H1 (cell line): Measurements from ENCODE around the gene MYBPHL. TPM values are rescaled to one million over a fixed set of nuclear protein-coding genes. Genes with fewer than 3 reads are reported as not detected.

ENCODE experiments used
- CTCF ChIA-PET: fragments of 300-600 bp; sonication (Branson Sonifier 250); formaldehyde crosslinking; loops from one replicate; lab custom pipeline; 2021; ENCODE audit not compliant: partially characterized antibody; lab: Charles Lee
- POLR2A ChIA-PET: fragments of 300-600 bp; sonication (Branson Sonifier 250); formaldehyde crosslinking; loops from one replicate; lab custom pipeline; 2021; ENCODE audit warnings: inconsistent platforms; ENCODE audit not compliant: partially characterized antibody; lab: Charles Lee
- DNase-seq, 2 experiments: peaks; one replicate each; pipeline versions ENCODE4 v3.0.0 to v3.0.0-alpha.2; 2010 to 2022; ENCODE audit warnings: low spot score in 2 of 2, low read depth in 1 of 2, mixed read lengths in 1 of 2
- FAIRE-seq: peaks from 2 replicates; lab custom pipeline; 2011; peaks lifted over from hg19 to GRCh38; lab: Jason Lieb, UNC
- H2AFZ ChIP-seq: 2 replicates; pipeline ENCODE4 v1.8.1; 2012; ENCODE audit warnings: low read length, inconsistent platforms
- H2AK5ac ChIP-seq: 2 replicates; pipeline ENCODE4 v1.6.1; 2013; ENCODE audit warnings: low read depth, low read length
- H2BK120ac ChIP-seq: replicated peaks from 2 replicates; pipeline ENCODE3; 2013; ENCODE audit warnings: low read depth, low read length, inconsistent platforms
- H2BK12ac ChIP-seq: 2 replicates; pipeline ENCODE4 v1.6.1; 2013; ENCODE audit warnings: low read depth, low read length
- H2BK15ac ChIP-seq: 2 replicates; pipeline ENCODE4 v1.6.1; 2013; ENCODE audit warnings: low read length
- H2BK20ac ChIP-seq: 2 replicates; pipeline ENCODE4 v1.6.1; 2013; ENCODE audit warnings: low read length
- H2BK5ac ChIP-seq: 2 replicates; pipeline ENCODE4 v1.6.1; 2013; ENCODE audit warnings: low read depth, low read length
- H3K14ac ChIP-seq: 2 replicates; pipeline ENCODE4 v1.6.1; 2013; ENCODE audit warnings: inconsistent platforms; ENCODE audit not compliant: insufficient read length
- H3K18ac ChIP-seq: 2 replicates; pipeline ENCODE4 v1.6.1; 2013; ENCODE audit warnings: low read length; ENCODE audit errors: extremely low read depth
- H3K23ac ChIP-seq: 2 replicates; pipeline ENCODE4 v1.6.1; 2013; ENCODE audit warnings: inconsistent platforms; ENCODE audit not compliant: insufficient read length
- H3K23me2 ChIP-seq: 2 replicates; pipeline ENCODE4 v1.6.1; 2013; ENCODE audit warnings: low read depth, low read length
- H3K27ac ChIP-seq: 2 replicates; pipeline ENCODE4 v1.6.1; 2011; ENCODE audit warnings: low read depth, low read length, inconsistent platforms
- H3K27me3 ChIP-seq, 4 experiments: replicated peaks in 1 of 4; 1 replicate in 1 of 4; 2 replicates in 3 of 4; pipeline versions ENCODE4 v1.6.1 to v1.8.1; 2011 to 2013; ENCODE audit warnings: low read length in 3 of 4, mild to moderate bottlenecking in 3 of 4, inconsistent platforms in 2 of 4, mixed read lengths in 2 of 4, moderate library complexity in 1 of 4; ENCODE audit not compliant: control insufficient read depth in 3 of 4, insufficient read depth in 3 of 4; ENCODE audit errors: extremely low read depth in 1 of 4
- H3K36me3 ChIP-seq, 4 experiments: 2 replicates each; pipeline versions ENCODE4 v1.6.1 to v1.8.1; 2011 to 2013; ENCODE audit warnings: mild to moderate bottlenecking in 4 of 4, low read length in 3 of 4, moderate library complexity in 2 of 4, control low read depth in 1 of 4, inconsistent platforms in 1 of 4; ENCODE audit not compliant: insufficient read depth in 4 of 4, control insufficient read depth in 2 of 4
- H3K4ac ChIP-seq: replicated peaks from 2 replicates; pipeline ENCODE3; 2013; ENCODE audit warnings: low read length, low read depth, mixed read lengths, inconsistent platforms; ENCODE audit not compliant: insufficient read length
- H3K4me1 ChIP-seq, 4 experiments: replicated peaks in 1 of 4; 1 replicate in 1 of 4; 2 replicates in 3 of 4; pipeline versions ENCODE4 v1.6.1 to v1.8.1; 2011 to 2013; ENCODE audit warnings: low read length in 3 of 4, inconsistent platforms in 2 of 4, mixed read lengths in 1 of 4; ENCODE audit not compliant: insufficient read depth in 4 of 4, control insufficient read depth in 3 of 4
- H3K4me2 ChIP-seq, 2 experiments: 2 replicates each; pipeline versions ENCODE4 v1.6.1 to v1.8.1; 2011 to 2013; ENCODE audit warnings: low read depth in 2 of 2, low read length in 2 of 2, control low read depth in 1 of 2, inconsistent platforms in 1 of 2, mild to moderate bottlenecking in 1 of 2; ENCODE audit not compliant: insufficient read depth in 1 of 2
- H3K4me3 ChIP-seq, 4 experiments: fragments of 200-600, 300-600 bp in 1 of 4; sonication (generic), shearing (Covaris generic), sonication (Bioruptor Twin) in 1 of 4; 2 replicates each; pipeline versions ENCODE4 v1.5.1 to v1.8.1; 2011 to 2016; ENCODE audit warnings: low read length in 4 of 4, low read depth in 3 of 4, control low read depth in 2 of 4, inconsistent platforms in 2 of 4, mild to moderate bottlenecking in 2 of 4, mixed read lengths in 1 of 4, moderate library complexity in 1 of 4; ENCODE audit not compliant: insufficient read depth in 2 of 4; ENCODE audit errors: extremely low read depth in 1 of 4
- H3K56ac ChIP-seq: replicated peaks from 2 replicates; pipeline ENCODE3; 2013; ENCODE audit warnings: low read depth, mild to moderate bottlenecking, mixed read lengths, low read length, inconsistent platforms; ENCODE audit not compliant: insufficient read length
- H3K79me1 ChIP-seq: 2 replicates; pipeline ENCODE4 v1.6.1; 2013; ENCODE audit warnings: low read depth, low read length, control low read depth
- H3K79me2 ChIP-seq, 2 experiments: 2 replicates each; pipeline versions ENCODE4 v1.6.1 to v1.8.1; 2012 to 2013; ENCODE audit warnings: low read length in 2 of 2, mild to moderate bottlenecking in 2 of 2, inconsistent platforms in 1 of 2; ENCODE audit not compliant: insufficient read depth in 2 of 2, control insufficient read depth in 1 of 2
- H3K9ac ChIP-seq, 4 experiments: replicated peaks in 1 of 4; 1 replicate in 1 of 4; 2 replicates in 3 of 4; pipeline versions ENCODE4 v1.6.1 to v1.8.1; 2011 to 2013; ENCODE audit warnings: low read depth in 3 of 4, low read length in 3 of 4, control low read depth in 2 of 4, mild to moderate bottlenecking in 2 of 4, moderate library complexity in 2 of 4, inconsistent platforms in 1 of 4; ENCODE audit errors: extremely low read depth in 1 of 4
- H3K9me3 ChIP-seq, 2 experiments: 2 replicates each; pipeline versions ENCODE4 v1.6.1 to v1.8.1; 2012 to 2013; ENCODE audit warnings: mild to moderate bottlenecking in 2 of 2, moderate library complexity in 2 of 2, control low read depth in 1 of 2, inconsistent platforms in 1 of 2, low read depth in 1 of 2, low read length in 1 of 2, mixed read lengths in 1 of 2; ENCODE audit not compliant: insufficient read depth in 2 of 2
- H4K20me1 ChIP-seq, 2 experiments: replicated peaks in 1 of 2; 2 replicates each; pipeline versions ENCODE3 to v1.8.1; 2011 to 2013; ENCODE audit warnings: inconsistent platforms in 2 of 2, low read length in 2 of 2, mild to moderate bottlenecking in 1 of 2; ENCODE audit not compliant: insufficient read depth in 2 of 2, control insufficient read depth in 1 of 2
- H4K5ac ChIP-seq: 2 replicates; pipeline ENCODE4 v1.6.1; 2013; ENCODE audit warnings: low read length, low read depth, mixed read lengths, inconsistent platforms; ENCODE audit not compliant: insufficient read length
- H4K8ac ChIP-seq: 2 replicates; pipeline ENCODE4 v1.8.0; 2013; ENCODE audit warnings: mild to moderate bottlenecking, moderate library complexity, low read length, inconsistent platforms; ENCODE audit not compliant: insufficient read depth; ENCODE audit errors: extremely low read depth
- H4K91ac ChIP-seq: replicated peaks from 2 replicates; pipeline ENCODE3; 2013; ENCODE audit warnings: low read length, mixed read lengths, inconsistent platforms; ENCODE audit not compliant: insufficient read length
- BCL11A ChIP-seq, 2 experiments: IDR thresholded peaks; one replicate each; pipeline ENCODE4 v1.6.1; 2011; ENCODE audit warnings: low read depth in 2 of 2, low read length in 2 of 2, mild to moderate bottlenecking in 2 of 2
- CREB1 ChIP-seq: IDR thresholded peaks from 2 replicates; pipeline ENCODE4 v1.6.1; 2012; ENCODE audit warnings: inconsistent platforms
- EP300 ChIP-seq, 2 experiments: IDR thresholded peaks; 1 replicate in 1 of 2; 2 replicates in 1 of 2; pipeline ENCODE4 v1.6.1; 2011 to 2012; ENCODE audit warnings: low read depth in 2 of 2, low read length in 2 of 2, mild to moderate bottlenecking in 2 of 2, borderline replicate concordance in 1 of 2, inconsistent platforms in 1 of 2, moderate library complexity in 1 of 2
- GABPA ChIP-seq: IDR thresholded peaks from 2 replicates; pipeline ENCODE4 v1.6.1; 2011; ENCODE audit warnings: mild to moderate bottlenecking, low read length, moderate library complexity, borderline replicate concordance; ENCODE audit not compliant: insufficient read depth
- HDAC2 ChIP-seq, 2 experiments: fragments of 300-600 bp in 1 of 2; sonication (generic) in 1 of 2; IDR thresholded peaks; 2 replicates each; pipeline ENCODE4 v1.6.1; 2011 to 2012; ENCODE audit warnings: low read depth in 2 of 2, low read length in 2 of 2, mild to moderate bottlenecking in 2 of 2, moderate library complexity in 2 of 2, borderline replicate concordance in 1 of 2, inconsistent platforms in 1 of 2
- JUN ChIP-seq: IDR thresholded peaks from 2 replicates; pipeline ENCODE4 v1.6.1; 2011; ENCODE audit warnings: low read depth, mild to moderate bottlenecking, improper control_type of control experiment, low read length
- MAFK ChIP-seq: IDR thresholded peaks from 2 replicates; pipeline ENCODE4 v1.6.1; 2012; ENCODE audit warnings: low read depth, mild to moderate bottlenecking, improper control_type of control experiment, low read length
- POU5F1 ChIP-seq: IDR thresholded peaks from 2 replicates; pipeline ENCODE4 v1.6.1; 2011; ENCODE audit warnings: low read depth, mild to moderate bottlenecking, low read length, moderate library complexity
- RAD21 ChIP-seq, 2 experiments: IDR thresholded peaks in 1 of 2; conservative IDR thresholded peaks in 1 of 2; 2 replicates each; pipeline ENCODE4 v1.6.1; 2011; ENCODE audit warnings: low read depth in 2 of 2, low read length in 2 of 2, improper control_type of control experiment in 1 of 2, inconsistent platforms in 1 of 2, mild to moderate bottlenecking in 1 of 2, moderate library complexity in 1 of 2
- RFX5 ChIP-seq: IDR thresholded peaks from 2 replicates; pipeline ENCODE4 v1.6.1; 2011; ENCODE audit warnings: low read depth, low read length, improper control_type of control experiment, borderline replicate concordance
- SRF ChIP-seq: IDR thresholded peaks from 2 replicates; pipeline ENCODE4 v1.6.1; 2011; ENCODE audit warnings: mild to moderate bottlenecking, low read depth, low read length, moderate library complexity
- TBP ChIP-seq: IDR thresholded peaks from 2 replicates; pipeline ENCODE4 v1.6.1; 2011; ENCODE audit warnings: low read depth, low read length, improper control_type of control experiment
- TCF12 ChIP-seq: IDR thresholded peaks from 2 replicates; pipeline ENCODE4 v1.6.1; 2011; ENCODE audit warnings: low read depth, mild to moderate bottlenecking, low read length
- WGBS, 2 experiments: shearing (Covaris generic) in 1 of 2; methylation state at CpG; one replicate each; pipeline versions ENCODE4 v1.1.6 to v1.1.7; 2013 to 2015; ENCODE audit warnings: low lambda C conversion rate in 2 of 2, mixed read lengths in 2 of 2, inconsistent platforms in 1 of 2, low coverage in 1 of 2, missing lambda C conversion rate in 1 of 2; ENCODE audit not compliant: insufficient replicate concordance in 2 of 2, insufficient coverage in 1 of 2, insufficient read length in 1 of 2; ENCODE audit errors: extremely low coverage in 1 of 2, missing lambda C conversion rate in 1 of 2; 5-methylcytosine and 5-hydroxymethylcytosine counted together
- polyA plus RNA-seq, 7 experiments: library from polyadenylated mRNA; depleted of rRNA in 3 of 7; stranded (reverse) in 5 of 7; unstranded in 2 of 7; fragments of >200 nt in 5 of 7; fragments of 200-250 nt in 2 of 7; gene quantifications; 1 replicate in 5 of 7; 2 replicates in 1 of 7; 4 replicates in 1 of 7; pipeline versions ENCODE4 v1.2.1 to v1.2.3, GENCODE V29; 2011 to 2013; ENCODE audit warnings: missing spikeins in 2 of 7, mixed read lengths in 2 of 7
- total RNA-seq: library from RNA; stranded (reverse); fragmentation: NEBNext Ultra II Directional; extraction: Animal tissue kit (Norgen Biotek cat#: 25700); gene quantifications from 2 replicates; pipeline ENCODE4 v1.2.1, GENCODE V29; 2021

Gene MYBPHL
- total and polyA plus RNA-seq, 2 of the 8 experiments (the other 6 are each of a cell fraction or from before 2014, with no cell fraction given): 0.24 to 0.30 TPM

GRCh38 chr1:109267743-109268300 lies 39.0 kb downstream of the MYBPHL start:
- no peak for FAIRE-seq
- Histone ChIP-seq H3K4me2 (no peak overlapping the region), H4K8ac (0 out of 2 replicates have a peak overlapping the region, but pooled peaks have one; percentile 18), H3K4me1 (peaks cover 0 to 3% (median under 1%) of the 10 kb centered on the region in 4 experiments; a peak in 1 of 7 replicates), H4K20me1 (peaks cover 0 to 12% of the 10 kb centered on the region in 2 experiments), H3K79me2 (no peaks in the 10 kb centered on the region), H3K4ac (no peak overlapping the region), H3K9me3 (no peaks in the 10 kb centered on the region), H3K18ac (no peak overlapping the region), H2AFZ (no peak overlapping the region), H2BK15ac (no peak overlapping the region), H3K14ac (no peak overlapping the region), H3K4me3 (no peak overlapping the region), H3K36me3 (peaks cover 15 to 34% (median 23%) of the 10 kb centered on the region in 4 experiments; a peak in 6 of 8 replicates), H3K56ac (no peak overlapping the region), H3K23me2 (no peaks in the 10 kb centered on the region), H3K27ac (no peak overlapping the region), H2AK5ac (no peak overlapping the region), H4K91ac (no peak overlapping the region), H2BK12ac (no peak overlapping the region), H3K79me1 (no peaks in the 10 kb centered on the region), H3K23ac (no peak overlapping the region), H2BK5ac (no peak overlapping the region), H4K5ac (no peak overlapping the region), H2BK120ac (no peak overlapping the region), H3K27me3 (no peaks in the 10 kb centered on the region), H2BK20ac (no peak overlapping the region), H3K9ac (no peak overlapping the region)
- ChIA-PET POLR2A (interaction anchor here (1.4 kb wide), 1 partner anchor 9 kb away, joined by 3 read pairs; no protein-coding TSS in a partner anchor), CTCF (interaction anchor here (0.8 to 5.2 kb wide), 10 partner anchors 9 to 130 kb away, joined by 3 to 46 read pairs (median 4); partner anchors contain the start of gene SORT1)
- no peak for DNase-seq
- 98% methylated on average over 17 of the region's 17 CpGs; no CpG with 5 or more reads in 1 of the 2 experiments for WGBS, 2 experiments
- TF ChIP-seq BCL11A (IDR thresholded peaks at IDR 0.05; ENCODE audit: low read depth in 2 of 2, low read length in 2 of 2) (no peak), POU5F1 (no peak), EP300 (IDR thresholded peaks at IDR 0.05; ENCODE audit: borderline replicate concordance in 1 of 2, low read depth in 2 of 2, low read length in 2 of 2) (no peak), SRF (no peak), GABPA (no peak), TCF12 (no peak), HDAC2 (IDR thresholded peaks at IDR 0.05; ENCODE audit: borderline replicate concordance in 1 of 2, low read depth in 2 of 2, low read length in 2 of 2) (no peak), RFX5 (no peak), CREB1 (no peak), JUN (no peak), TBP (no peak), RAD21 (IDR thresholded peaks at IDR 0.05 in 1 of 2, conservative IDR thresholded peaks at IDR 0.05 in 1 of 2; ENCODE audit: low read depth in 2 of 2, low read length in 2 of 2) (no peak), MAFK (no peak)
